K562 (cell line): ENCODE data around the gene PLD3. TPM values are rescaled to one million over a fixed set of nuclear protein-coding genes. Genes with fewer than 3 reads are reported as not detected.

Experiments used
- BACH1 ChIP-seq: fragments of 200-800 bp; sonication (Bioruptor generic); IDR thresholded peaks from 2 replicates; pipeline ENCODE4 v1.6.1; 2016; ENCODE audit warnings: missing genetic modification characterization, missing compliant biosample characterization
- CAMTA2 ChIP-seq: fragments of 250-450 bp; sonication (Bioruptor Pico); conservative IDR thresholded peaks from 2 replicates; pipeline ENCODE4 v1.5.1; 2022
- EHMT2 ChIP-seq: fragments of 450-650 bp; IDR thresholded peaks from 2 replicates; pipeline ENCODE4 v1.6.1; 2018; ENCODE audit warnings: antibody characterized with exemption
- ETS2 ChIP-seq: IDR thresholded peaks from 2 replicates; pipeline ENCODE4 v1.6.1; 2016; ENCODE audit warnings: borderline replicate concordance, missing genetic modification characterization, mild to moderate bottlenecking, moderate library complexity, missing compliant biosample characterization; ENCODE audit not compliant: poor library complexity, severe bottlenecking
- KAT8 ChIP-seq: fragments of 450-650 bp; IDR thresholded peaks from 2 replicates; pipeline ENCODE4 v1.6.1; 2016; ENCODE audit warnings: low read depth, mild to moderate bottlenecking
- LEF1 ChIP-seq: fragments of 450-650 bp; IDR thresholded peaks from 2 replicates; pipeline ENCODE4 v1.6.1; 2016; ENCODE audit warnings: mild to moderate bottlenecking
- MAFK ChIP-seq: IDR thresholded peaks from 2 replicates; pipeline ENCODE4 v1.6.1; 2011; ENCODE audit warnings: low read length, improper control_type of control experiment
- TCFL5 ChIP-seq: fragments of 250-450 bp; sonication (Bioruptor Pico); conservative IDR thresholded peaks from 2 replicates; pipeline ENCODE4 v1.6.1; 2021; ENCODE audit warnings: mild to moderate bottlenecking, moderate library complexity, matching md5 sums
- polyA plus RNA-seq, 8 experiments: library from polyadenylated mRNA; depleted of rRNA in 4 of 8; stranded (reverse) in 5 of 8; unstranded in 3 of 8; fragments of >200 nt; fragmentation: Nextera tagmentation in 2 of 8; fragmentation: Illumina TruSeq in 1 of 8; extraction: Ambion mirVana in 2 of 8; extraction: Trizol in 1 of 8; gene quantifications; 2 replicates each; pipeline versions ENCODE4 v1.2.1 to v1.2.3, GENCODE V29; 2011 to 2014; ENCODE audit warnings: inconsistent platforms in 1 of 8, missing spikeins in 1 of 8
- total RNA-seq, 7 experiments: library from RNA; depleted of rRNA in 6 of 7; stranded (reverse); fragments of >200 nt in 6 of 7; fragmentation: Illumina TruSeq in 2 of 7; extraction: Trizol in 2 of 7; gene quantifications; 2 replicates each; pipeline versions ENCODE4 v1.2.1 to v1.2.3, GENCODE V29; 2011 to 2021; ENCODE audit warnings: low replicate concordance in 1 of 7
- TF ChIP-seq, protein P1 (sequence below): fragments of 250-450 bp; sonication (Bioruptor Pico); IDR thresholded peaks from 2 replicates; pipeline ENCODE4 v1.4.0; 2020; ENCODE audit warnings: mild to moderate bottlenecking
- TF ChIP-seq, protein P2 (sequence below): sonication (generic); formaldehyde crosslinking; IDR thresholded peaks from 2 replicates; pipeline ENCODE4 v1.8.0; 2022; ENCODE audit warnings: mild to moderate bottlenecking, low read depth, missing genetic modification reagents
- TF ChIP-seq, protein P3 (sequence below): sonication (generic); formaldehyde crosslinking; IDR thresholded peaks from 2 replicates; pipeline ENCODE4 v1.8.0; 2022; ENCODE audit warnings: mild to moderate bottlenecking, missing genetic modification reagents
- TF ChIP-seq, protein P4 (sequence below): fragments of 450-650 bp; IDR thresholded peaks from 2 replicates; pipeline ENCODE4 v1.6.1; 2018; ENCODE audit not compliant: partially characterized antibody

The PLD3 gene
- total and polyA plus RNA-seq, 9 of the 15 experiments (the other 6 are each of a cell fraction or from before 2014, with no cell fraction given) = 2.3 to 128 (median 72.7) TPM

DNA sequence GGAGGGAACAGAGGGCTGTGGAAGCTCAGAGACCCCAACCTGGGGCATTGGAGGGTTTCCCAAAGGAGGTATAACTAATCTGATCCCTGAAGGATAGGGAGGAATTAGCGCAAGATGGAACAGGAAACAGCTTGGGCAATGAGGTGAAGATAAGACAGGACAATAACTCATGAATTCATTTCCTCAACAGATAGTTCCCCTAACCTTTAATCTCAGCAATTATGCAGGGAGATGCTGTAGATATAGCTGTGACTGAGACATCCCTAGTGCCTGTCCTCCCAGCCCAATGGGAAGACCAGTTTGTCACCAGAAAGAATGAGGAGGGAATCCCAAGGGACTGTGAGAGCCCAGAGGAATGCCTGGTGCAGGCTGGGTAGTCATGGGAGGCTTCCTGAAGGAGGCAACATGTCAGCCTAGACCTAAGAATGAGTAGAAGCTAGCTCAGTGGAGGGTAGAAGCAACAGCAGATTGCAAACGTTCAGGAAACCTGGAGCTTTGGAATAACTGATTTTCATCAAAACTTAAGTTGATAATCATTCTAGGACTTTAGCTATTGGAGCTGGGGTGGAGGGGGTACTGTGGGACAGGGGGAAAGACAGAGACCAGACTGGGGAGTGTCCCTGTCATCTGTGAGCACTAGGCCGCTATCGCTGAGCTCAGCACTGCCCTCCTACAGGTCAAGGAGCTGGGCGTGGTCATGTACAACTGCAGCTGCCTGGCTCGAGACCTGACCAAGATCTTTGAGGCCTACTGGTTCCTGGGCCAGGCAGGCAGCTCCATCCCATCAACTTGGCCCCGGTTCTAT is 22.7 kb downstream of the PLD3 start (continued):
- TF ChIP-seq EHMT2 (0 out of 2 replicates have a peak, but pooled peaks have one; percentile 31), LEF1 (no peak), TCFL5 (CRISPR knock-in tag) (no peak), MAFK (peak; percentile 71; the same call in 1 of the 2 replicates), CAMTA2 (CRISPR knock-in tag) (no peak), BACH1 (tag) (no peak), ETS2 (no peak), KAT8 (no peak)
- TF ChIP-seq, protein P1, sequence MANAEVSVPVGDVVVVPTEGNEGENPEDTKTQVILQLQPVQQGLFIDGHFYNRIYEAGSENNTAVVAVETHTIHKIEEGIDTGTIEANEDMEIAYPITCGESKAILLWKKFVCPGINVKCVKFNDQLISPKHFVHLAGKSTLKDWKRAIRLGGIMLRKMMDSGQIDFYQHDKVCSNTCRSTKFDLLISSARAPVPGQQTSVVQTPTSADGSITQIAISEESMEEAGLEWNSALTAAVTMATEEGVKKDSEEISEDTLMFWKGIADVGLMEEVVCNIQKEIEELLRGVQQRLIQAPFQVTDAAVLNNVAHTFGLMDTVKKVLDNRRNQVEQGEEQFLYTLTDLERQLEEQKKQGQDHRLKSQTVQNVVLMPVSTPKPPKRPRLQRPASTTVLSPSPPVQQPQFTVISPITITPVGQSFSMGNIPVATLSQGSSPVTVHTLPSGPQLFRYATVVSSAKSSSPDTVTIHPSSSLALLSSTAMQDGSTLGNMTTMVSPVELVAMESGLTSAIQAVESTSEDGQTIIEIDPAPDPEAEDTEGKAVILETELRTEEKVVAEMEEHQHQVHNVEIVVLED = no peak
- TF ChIP-seq, protein P2, sequence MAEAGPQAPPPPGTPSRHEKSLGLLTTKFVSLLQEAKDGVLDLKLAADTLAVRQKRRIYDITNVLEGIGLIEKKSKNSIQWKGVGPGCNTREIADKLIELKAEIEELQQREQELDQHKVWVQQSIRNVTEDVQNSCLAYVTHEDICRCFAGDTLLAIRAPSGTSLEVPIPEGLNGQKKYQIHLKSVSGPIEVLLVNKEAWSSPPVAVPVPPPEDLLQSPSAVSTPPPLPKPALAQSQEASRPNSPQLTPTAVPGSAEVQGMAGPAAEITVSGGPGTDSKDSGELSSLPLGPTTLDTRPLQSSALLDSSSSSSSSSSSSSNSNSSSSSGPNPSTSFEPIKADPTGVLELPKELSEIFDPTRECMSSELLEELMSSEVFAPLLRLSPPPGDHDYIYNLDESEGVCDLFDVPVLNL (CRISPR knock-in tag) = no peak
- TF ChIP-seq, protein P3, sequence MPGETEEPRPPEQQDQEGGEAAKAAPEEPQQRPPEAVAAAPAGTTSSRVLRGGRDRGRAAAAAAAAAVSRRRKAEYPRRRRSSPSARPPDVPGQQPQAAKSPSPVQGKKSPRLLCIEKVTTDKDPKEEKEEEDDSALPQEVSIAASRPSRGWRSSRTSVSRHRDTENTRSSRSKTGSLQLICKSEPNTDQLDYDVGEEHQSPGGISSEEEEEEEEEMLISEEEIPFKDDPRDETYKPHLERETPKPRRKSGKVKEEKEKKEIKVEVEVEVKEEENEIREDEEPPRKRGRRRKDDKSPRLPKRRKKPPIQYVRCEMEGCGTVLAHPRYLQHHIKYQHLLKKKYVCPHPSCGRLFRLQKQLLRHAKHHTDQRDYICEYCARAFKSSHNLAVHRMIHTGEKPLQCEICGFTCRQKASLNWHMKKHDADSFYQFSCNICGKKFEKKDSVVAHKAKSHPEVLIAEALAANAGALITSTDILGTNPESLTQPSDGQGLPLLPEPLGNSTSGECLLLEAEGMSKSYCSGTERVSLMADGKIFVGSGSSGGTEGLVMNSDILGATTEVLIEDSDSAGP = no peak
- TF ChIP-seq, protein P4, sequence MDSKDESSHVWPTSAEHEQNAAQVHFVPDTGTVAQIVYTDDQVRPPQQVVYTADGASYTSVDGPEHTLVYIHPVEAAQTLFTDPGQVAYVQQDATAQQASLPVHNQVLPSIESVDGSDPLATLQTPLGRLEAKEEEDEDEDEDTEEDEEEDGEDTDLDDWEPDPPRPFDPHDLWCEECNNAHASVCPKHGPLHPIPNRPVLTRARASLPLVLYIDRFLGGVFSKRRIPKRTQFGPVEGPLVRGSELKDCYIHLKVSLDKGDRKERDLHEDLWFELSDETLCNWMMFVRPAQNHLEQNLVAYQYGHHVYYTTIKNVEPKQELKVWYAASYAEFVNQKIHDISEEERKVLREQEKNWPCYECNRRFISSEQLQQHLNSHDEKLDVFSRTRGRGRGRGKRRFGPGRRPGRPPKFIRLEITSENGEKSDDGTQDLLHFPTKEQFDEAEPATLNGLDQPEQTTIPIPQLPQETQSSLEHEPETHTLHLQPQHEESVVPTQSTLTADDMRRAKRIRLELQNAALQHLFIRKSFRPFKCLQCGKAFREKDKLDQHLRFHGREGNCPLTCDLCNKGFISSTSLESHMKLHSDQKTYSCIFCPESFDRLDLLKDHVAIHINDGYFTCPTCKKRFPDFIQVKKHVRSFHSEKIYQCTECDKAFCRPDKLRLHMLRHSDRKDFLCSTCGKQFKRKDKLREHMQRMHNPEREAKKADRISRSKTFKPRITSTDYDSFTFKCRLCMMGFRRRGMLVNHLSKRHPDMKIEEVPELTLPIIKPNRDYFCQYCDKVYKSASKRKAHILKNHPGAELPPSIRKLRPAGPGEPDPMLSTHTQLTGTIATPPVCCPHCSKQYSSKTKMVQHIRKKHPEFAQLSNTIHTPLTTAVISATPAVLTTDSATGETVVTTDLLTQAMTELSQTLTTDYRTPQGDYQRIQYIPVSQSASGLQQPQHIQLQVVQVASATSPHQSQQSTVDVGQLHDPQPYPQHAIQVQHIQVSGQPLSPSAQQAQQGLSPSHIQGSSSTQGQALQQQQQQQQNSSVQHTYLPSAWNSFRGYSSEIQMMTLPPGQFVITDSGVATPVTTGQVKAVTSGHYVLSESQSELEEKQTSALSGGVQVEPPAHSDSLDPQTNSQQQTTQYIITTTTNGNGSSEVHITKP = no peak
